PC-3 (cell line): ENCODE measurements around the gene JPH3.

Experiments
- EZH2 ChIP-seq: fragments of 300-600 bp; sonication (generic); IDR thresholded peaks from one replicate; pipeline ENCODE4 v1.6.1; 2017; ENCODE audit warnings: antibody characterized with exemption, mild to moderate bottlenecking, low read length; ENCODE audit not compliant: unreplicated experiment
- EZH2phosphoT487 ChIP-seq: fragments of 300-600 bp; sonication (generic); IDR thresholded peaks from 2 replicates; pipeline ENCODE4 v1.6.1; 2018; ENCODE audit warnings: mild to moderate bottlenecking, antibody characterized with exemption, low read length, borderline replicate concordance
- TF ChIP-seq, protein P1 (sequence below): fragments of 300-600 bp; sonication (generic); conservative IDR thresholded peaks from 2 replicates; pipeline ENCODE4 v1.5.1; 2017; ENCODE audit warnings: antibody characterized with exemption, low read depth, mild to moderate bottlenecking, low read length

DNA sequence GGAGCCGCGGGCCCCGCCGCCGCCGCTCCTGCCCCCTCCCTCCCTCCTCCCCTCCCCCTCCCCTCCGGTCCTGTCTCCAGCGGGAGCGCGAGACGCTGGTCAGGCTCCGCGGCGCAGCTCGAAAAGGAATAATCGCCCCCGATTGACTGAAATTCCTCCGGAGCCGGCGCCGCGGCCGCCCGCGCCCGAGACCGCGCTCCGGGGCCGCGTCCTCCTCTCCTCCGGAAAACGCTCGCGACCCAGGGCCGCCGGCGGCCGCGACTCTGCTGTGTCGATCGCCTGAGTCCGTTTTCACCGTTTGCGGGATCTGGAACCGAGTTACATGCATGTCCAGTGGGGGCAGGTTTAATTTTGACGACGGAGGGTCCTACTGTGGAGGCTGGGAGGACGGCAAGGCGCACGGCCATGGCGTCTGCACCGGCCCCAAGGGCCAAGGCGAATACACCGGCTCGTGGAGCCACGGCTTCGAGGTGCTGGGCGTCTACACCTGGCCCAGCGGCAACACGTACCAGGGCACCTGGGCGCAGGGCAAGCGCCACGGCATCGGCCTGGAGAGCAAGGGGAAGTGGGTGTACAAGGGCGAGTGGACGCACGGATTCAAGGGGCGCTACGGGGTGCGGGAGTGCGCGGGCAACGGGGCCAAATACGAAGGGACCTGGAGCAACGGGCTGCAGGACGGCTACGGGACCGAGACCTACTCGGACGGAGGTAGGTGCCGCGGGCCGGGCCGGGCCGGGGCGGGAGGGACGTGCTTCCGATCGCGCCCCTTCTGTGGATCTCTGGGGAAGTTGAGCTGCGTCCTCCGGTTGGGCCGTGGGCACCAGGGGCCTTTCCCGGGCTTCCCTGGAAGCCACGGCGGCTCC, 744 bp downstream of the JPH3 start:
- TF ChIP-seq, protein P1, sequence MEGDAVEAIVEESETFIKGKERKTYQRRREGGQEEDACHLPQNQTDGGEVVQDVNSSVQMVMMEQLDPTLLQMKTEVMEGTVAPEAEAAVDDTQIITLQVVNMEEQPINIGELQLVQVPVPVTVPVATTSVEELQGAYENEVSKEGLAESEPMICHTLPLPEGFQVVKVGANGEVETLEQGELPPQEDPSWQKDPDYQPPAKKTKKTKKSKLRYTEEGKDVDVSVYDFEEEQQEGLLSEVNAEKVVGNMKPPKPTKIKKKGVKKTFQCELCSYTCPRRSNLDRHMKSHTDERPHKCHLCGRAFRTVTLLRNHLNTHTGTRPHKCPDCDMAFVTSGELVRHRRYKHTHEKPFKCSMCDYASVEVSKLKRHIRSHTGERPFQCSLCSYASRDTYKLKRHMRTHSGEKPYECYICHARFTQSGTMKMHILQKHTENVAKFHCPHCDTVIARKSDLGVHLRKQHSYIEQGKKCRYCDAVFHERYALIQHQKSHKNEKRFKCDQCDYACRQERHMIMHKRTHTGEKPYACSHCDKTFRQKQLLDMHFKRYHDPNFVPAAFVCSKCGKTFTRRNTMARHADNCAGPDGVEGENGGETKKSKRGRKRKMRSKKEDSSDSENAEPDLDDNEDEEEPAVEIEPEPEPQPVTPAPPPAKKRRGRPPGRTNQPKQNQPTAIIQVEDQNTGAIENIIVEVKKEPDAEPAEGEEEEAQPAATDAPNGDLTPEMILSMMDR: no peak
- TF ChIP-seq EZH2 (no peak), EZH2phosphoT487 (no peak)
